H9 (cell line): ENCODE data around the gene NPTXR. TPM values are rescaled to one million over a fixed set of nuclear protein-coding genes. Genes with fewer than 3 reads are reported as not detected.

ENCODE experiments used
- DNase-seq: peaks from one replicate; pipeline ENCODE4 v3.0.0-alpha.2; 2017
- H2AFZ ChIP-seq: one replicate; pipeline ENCODE4 v1.6.1; 2013; ENCODE audit warnings: mild to moderate bottlenecking, low read length, control low read depth, moderate library complexity
- H2AK5ac ChIP-seq: 2 replicates; pipeline ENCODE4 v1.6.1; 2013; ENCODE audit warnings: low read length, control low read depth, mixed read lengths; ENCODE audit not compliant: insufficient read length
- H2BK120ac ChIP-seq: one replicate; pipeline ENCODE4 v1.6.1; 2013; ENCODE audit warnings: low read depth, mild to moderate bottlenecking, low read length, control low read depth, inconsistent platforms; ENCODE audit not compliant: poor library complexity, severe bottlenecking
- H2BK12ac ChIP-seq: 2 replicates; pipeline ENCODE4 v1.6.1; 2013; ENCODE audit warnings: low read length, control low read depth, mixed read lengths, low read depth; ENCODE audit not compliant: insufficient read length
- H2BK15ac ChIP-seq: 2 replicates; pipeline ENCODE4 v1.6.1; 2013; ENCODE audit warnings: low read depth, low read length, control low read depth
- H2BK20ac ChIP-seq: one replicate; pipeline ENCODE4 v1.6.1; 2013; ENCODE audit warnings: low read depth, mild to moderate bottlenecking, low read length, control low read depth, inconsistent platforms; ENCODE audit not compliant: poor library complexity, severe bottlenecking
- H2BK5ac ChIP-seq: 2 replicates; pipeline ENCODE4 v1.6.1; 2013; ENCODE audit warnings: low read length, control low read depth, mixed read lengths; ENCODE audit not compliant: insufficient read length
- H3K14ac ChIP-seq: 2 replicates; pipeline ENCODE4 v1.6.1; 2013; ENCODE audit warnings: low read length, control low read depth; ENCODE audit not compliant: insufficient read depth
- H3K18ac ChIP-seq: 2 replicates; pipeline ENCODE4 v1.6.1; 2013; ENCODE audit warnings: low read depth, mild to moderate bottlenecking, mixed read lengths, low read length, control low read depth; ENCODE audit not compliant: insufficient read length
- H3K23ac ChIP-seq: 2 replicates; pipeline ENCODE4 v1.6.1; 2013; ENCODE audit warnings: low read length, control low read depth, mixed read lengths, low read depth; ENCODE audit not compliant: insufficient read length
- H3K23me2 ChIP-seq: 2 replicates; pipeline ENCODE4 v1.6.1; 2013; ENCODE audit warnings: low read depth, mild to moderate bottlenecking, mixed read lengths, low read length, control low read depth; ENCODE audit not compliant: insufficient read length, poor library complexity, severe bottlenecking
- H3K27ac ChIP-seq: 2 replicates; pipeline ENCODE4 v1.5.1; 2013; ENCODE audit warnings: low read length, control low read depth, mixed read lengths, low read depth; ENCODE audit not compliant: insufficient read length
- H3K27me3 ChIP-seq: 2 replicates; pipeline ENCODE4 v1.6.1; 2013; ENCODE audit warnings: low read length, control low read depth, inconsistent platforms; ENCODE audit not compliant: insufficient read depth
- H3K4ac ChIP-seq: 2 replicates; pipeline ENCODE4 v1.6.1; 2013; ENCODE audit warnings: low read depth, mild to moderate bottlenecking, control low read depth, inconsistent platforms, low read length, moderate library complexity
- H3K4me1 ChIP-seq: 2 replicates; pipeline ENCODE4 v1.6.1; 2013; ENCODE audit warnings: low read length, control low read depth, inconsistent platforms; ENCODE audit not compliant: insufficient read depth
- H3K4me2 ChIP-seq: 2 replicates; pipeline ENCODE4 v1.6.1; 2013; ENCODE audit warnings: low read length, control low read depth, mixed read lengths; ENCODE audit not compliant: insufficient read length, insufficient read depth
- H3K56ac ChIP-seq: 2 replicates; pipeline ENCODE4 v1.6.1; 2013; ENCODE audit warnings: low read depth, mild to moderate bottlenecking, mixed read lengths, low read length, control low read depth; ENCODE audit not compliant: insufficient read length
- H3K79me1 ChIP-seq: 2 replicates; pipeline ENCODE4 v1.6.1; 2013; ENCODE audit warnings: low read depth, mild to moderate bottlenecking, moderate library complexity, low read length, control low read depth, inconsistent platforms; ENCODE audit not compliant: insufficient read depth, poor library complexity, severe bottlenecking
- H3K79me2 ChIP-seq: 2 replicates; pipeline ENCODE4 v1.6.1; 2013; ENCODE audit warnings: low read length, control low read depth, inconsistent platforms; ENCODE audit not compliant: insufficient read depth
- H3K9ac ChIP-seq: 2 replicates; pipeline ENCODE4 v1.6.1; 2013; ENCODE audit warnings: low read length, control low read depth, mixed read lengths; ENCODE audit not compliant: insufficient read length; ENCODE audit errors: extremely low read depth
- H3K9me3 ChIP-seq: one replicate; pipeline ENCODE4 v1.6.1; 2013; ENCODE audit warnings: low read depth, low read length, inconsistent platforms; ENCODE audit not compliant: control insufficient read depth
- H3T11ph ChIP-seq: one replicate; pipeline ENCODE4 v1.6.1; 2013; ENCODE audit warnings: mild to moderate bottlenecking, low read length, control low read depth, inconsistent platforms
- H4K20me1 ChIP-seq: one replicate; pipeline ENCODE4 v1.6.1; 2013; ENCODE audit not compliant: control insufficient read depth, insufficient read length, insufficient read depth
- H4K5ac ChIP-seq: 2 replicates; pipeline ENCODE4 v1.6.1; 2013; ENCODE audit warnings: low read depth, mild to moderate bottlenecking, mixed read lengths, low read length, control low read depth; ENCODE audit not compliant: insufficient read length
- H4K8ac ChIP-seq: replicated peaks from 2 replicates; pipeline ENCODE4 v1.6.1; 2013; ENCODE audit warnings: low read length, control low read depth, mixed read lengths, low read depth; ENCODE audit not compliant: insufficient read length
- H4K91ac ChIP-seq: 2 replicates; pipeline ENCODE4 v1.6.1; 2013; ENCODE audit warnings: low read depth, mild to moderate bottlenecking, moderate library complexity, mixed read lengths, low read length, control low read depth; ENCODE audit not compliant: insufficient read length
- H3K27ac Mint-ChIP-seq, 3 experiments: 2 replicates in 2 of 3; 3 replicates in 1 of 3; pipeline ENCODE4 v1.8.0; 2020 to 2021; ENCODE audit warnings: mixed read lengths in 3 of 3, mild to moderate bottlenecking in 1 of 3, moderate library complexity in 1 of 3
- H3K27me3 Mint-ChIP-seq: 2 replicates; pipeline ENCODE4 v1.8.0; 2021; ENCODE audit warnings: low read depth, mild to moderate bottlenecking, moderate library complexity, mixed read lengths
- H3K36me3 Mint-ChIP-seq, 3 experiments: 2 replicates in 2 of 3; 3 replicates in 1 of 3; pipeline ENCODE4 v1.8.0; 2020 to 2021; ENCODE audit warnings: low read depth in 3 of 3, mixed read lengths in 3 of 3; ENCODE audit not compliant: insufficient read depth in 1 of 3
- H3K4me1 Mint-ChIP-seq, 2 experiments: 2 replicates each; pipeline ENCODE4 v1.8.0; 2020; ENCODE audit warnings: mixed read lengths in 2 of 2
- H3K4me3 Mint-ChIP-seq, 2 experiments: 2 replicates in 1 of 2; 3 replicates in 1 of 2; pipeline ENCODE4 v1.8.0; 2020 to 2021; ENCODE audit warnings: mild to moderate bottlenecking in 2 of 2, mixed read lengths in 2 of 2, moderate library complexity in 1 of 2
- H3K9me3 Mint-ChIP-seq, 2 experiments: 2 replicates in 1 of 2; 3 replicates in 1 of 2; pipeline ENCODE4 v1.8.0; 2020; ENCODE audit warnings: mild to moderate bottlenecking in 2 of 2, mixed read lengths in 2 of 2, moderate library complexity in 1 of 2
- WGBS: extraction: QIAGEN DNeasy Blood & Tissue Kit; methylation state at CpG from one replicate; pipeline ENCODE4 v1.1.7; 2013; ENCODE audit warnings: missing lambda C conversion rate, low lambda C conversion rate, mixed read lengths; ENCODE audit not compliant: insufficient read length; ENCODE audit errors: extremely low coverage; 5-methylcytosine and 5-hydroxymethylcytosine counted together
- total RNA-seq: library from RNA; stranded (reverse); gene quantifications from 2 replicates; pipeline ENCODE4 v1.2.1, GENCODE V29; 2021
- TF ChIP-seq, protein P1 (sequence below): fragments of 200-600 bp; sonication (generic); conservative IDR thresholded peaks from 3 replicates; pipeline ENCODE4 v1.8.0; 2021; ENCODE audit warnings: antibody characterized with exemption, mild to moderate bottlenecking

Gene NPTXR
- total RNA-seq, 1 experiment from 2014 or later, result 8.1 TPM

DNA sequence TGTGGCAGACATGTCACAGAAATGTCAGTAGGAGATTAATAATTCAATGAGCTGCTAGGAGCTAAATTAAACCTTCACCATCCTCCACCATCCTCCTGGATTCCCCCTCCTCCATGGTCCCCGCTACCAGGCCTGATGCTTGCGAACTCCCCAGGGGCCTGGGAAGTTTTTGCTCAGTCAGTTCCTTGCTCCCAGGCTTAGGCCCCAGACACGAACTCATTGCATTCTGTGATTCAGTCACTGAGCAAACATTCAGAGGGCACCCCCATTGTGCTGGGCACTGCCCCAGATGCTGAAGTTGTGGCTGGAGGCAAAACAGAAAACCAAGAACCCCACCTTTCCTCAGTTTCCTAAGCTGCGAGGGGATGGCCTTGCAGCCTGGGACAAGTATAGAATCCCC, 14.3 kb downstream of the NPTXR start:
- Histone ChIP-seq H3K14ac (no peak overlapping the region; the same call in 1 of the 2 replicates), H4K8ac (no peak overlapping the region), H3T11ph (no peak overlapping the region), H3K27me3 (no peaks in the 10 kb centered on the region), H3K4me1 (no peaks in the 10 kb centered on the region), H3K79me2 (no peaks in the 10 kb centered on the region), H2BK5ac (no peak overlapping the region), H4K20me1 (no peaks in the 10 kb centered on the region), H3K23ac (no peak overlapping the region), H2AFZ (no peak overlapping the region), H2BK120ac (no peak overlapping the region), H2BK20ac (no peak overlapping the region), H2BK12ac (no peak overlapping the region), H3K56ac (no peak overlapping the region), H3K18ac (no peak overlapping the region), H4K5ac (no peak overlapping the region), H3K23me2 (no peaks in the 10 kb centered on the region), H3K9ac (no peak overlapping the region), H3K4ac (no peak overlapping the region), H3K27ac (no peak overlapping the region), H2AK5ac (no peak overlapping the region), H3K9me3 (no peaks in the 10 kb centered on the region), H3K79me1 (no peaks in the 10 kb centered on the region), H4K91ac (no peak overlapping the region), H3K4me2 (no peak overlapping the region), H2BK15ac (no peak overlapping the region)
- no CpG with 5 or more reads among the region's 4 CpGs for WGBS
- Mint-ChIP-seq H3K4me3 (no peak overlapping the region), H3K27me3 (peaks cover 3% of the 10 kb centered on the region; the same call in 1 of the 2 replicates), H3K9me3 (no peaks in the 10 kb centered on the region), H3K27ac (peak overlapping the region in 1 of 3 experiments; percentile 59; a peak in 1 of 7 replicates), H3K4me1 (peaks cover 22 to 27% of the 10 kb centered on the region in 2 experiments), H3K36me3 (no peaks in the 10 kb centered on the region)
- TF ChIP-seq, protein P1, sequence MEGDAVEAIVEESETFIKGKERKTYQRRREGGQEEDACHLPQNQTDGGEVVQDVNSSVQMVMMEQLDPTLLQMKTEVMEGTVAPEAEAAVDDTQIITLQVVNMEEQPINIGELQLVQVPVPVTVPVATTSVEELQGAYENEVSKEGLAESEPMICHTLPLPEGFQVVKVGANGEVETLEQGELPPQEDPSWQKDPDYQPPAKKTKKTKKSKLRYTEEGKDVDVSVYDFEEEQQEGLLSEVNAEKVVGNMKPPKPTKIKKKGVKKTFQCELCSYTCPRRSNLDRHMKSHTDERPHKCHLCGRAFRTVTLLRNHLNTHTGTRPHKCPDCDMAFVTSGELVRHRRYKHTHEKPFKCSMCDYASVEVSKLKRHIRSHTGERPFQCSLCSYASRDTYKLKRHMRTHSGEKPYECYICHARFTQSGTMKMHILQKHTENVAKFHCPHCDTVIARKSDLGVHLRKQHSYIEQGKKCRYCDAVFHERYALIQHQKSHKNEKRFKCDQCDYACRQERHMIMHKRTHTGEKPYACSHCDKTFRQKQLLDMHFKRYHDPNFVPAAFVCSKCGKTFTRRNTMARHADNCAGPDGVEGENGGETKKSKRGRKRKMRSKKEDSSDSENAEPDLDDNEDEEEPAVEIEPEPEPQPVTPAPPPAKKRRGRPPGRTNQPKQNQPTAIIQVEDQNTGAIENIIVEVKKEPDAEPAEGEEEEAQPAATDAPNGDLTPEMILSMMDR, result no peak
- DNase-seq, result no peak
